Dermis blood vessel endothelial cell (primary cell): ENCODE results near the gene POLR3B. TPM values are rescaled to one million over a fixed set of nuclear protein-coding genes. Genes with fewer than 3 reads are reported as not detected.
"Not testable (repeated sequence)": the region's sequence is repeated elsewhere in the genome, so short reads cannot be mapped to it uniquely, and the experiment has no call there.

Source experiments
- DNase-seq: peaks from one replicate; pipeline ENCODE4 v3.0.0; 2010
- total RNA-seq: library from RNA; depleted of rRNA; stranded (reverse); fragments of >200 nt; gene quantifications from 2 replicates; pipeline ENCODE4 v1.2.3, GENCODE V29; 2014

Gene POLR3B
- total RNA-seq, 1 donor from 2014 or later = 7.8 TPM

DNA sequence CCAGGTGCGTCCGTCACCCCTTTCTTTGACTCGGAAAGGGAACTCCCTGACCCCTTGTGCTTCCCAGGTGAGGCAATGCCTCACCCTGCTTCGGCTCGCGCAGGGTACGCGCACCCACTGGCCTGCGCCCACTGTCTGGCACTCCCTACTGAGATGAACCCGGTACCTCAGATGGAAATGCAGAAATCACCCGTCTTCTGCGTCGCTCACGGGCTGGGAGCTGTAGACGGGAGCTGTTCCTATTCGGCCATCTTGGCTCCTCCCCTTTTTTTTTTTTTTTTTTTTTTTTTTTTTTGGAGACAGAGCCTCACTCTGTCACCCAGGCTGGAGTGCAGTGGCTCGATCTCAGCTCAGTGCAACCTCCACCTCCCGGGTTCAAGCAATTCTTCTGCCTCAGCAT, 120.1 kb downstream of the POLR3B start:
- not testable (repeated sequence) for DNase-seq

DNA sequence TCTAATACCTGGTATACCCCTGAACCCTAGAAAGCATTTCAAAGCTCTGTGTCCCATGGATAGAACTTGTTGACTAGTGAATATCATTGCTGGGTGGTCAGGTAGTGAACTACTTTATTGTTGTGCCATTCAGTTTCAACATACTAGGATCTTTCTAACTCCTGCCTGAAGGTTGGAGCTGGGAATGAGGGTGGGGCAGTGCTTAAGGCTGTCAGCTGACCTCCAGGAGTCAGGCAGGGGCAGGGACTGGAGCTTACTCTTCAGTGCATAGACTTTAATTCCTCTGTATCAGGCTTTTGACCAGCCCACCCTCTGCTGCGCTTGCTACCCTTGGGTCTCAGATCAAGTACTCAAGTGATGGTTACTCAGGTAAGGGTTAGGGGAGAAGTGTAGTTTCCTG, 122.7 kb downstream of the POLR3B start:
- no peak for DNase-seq

DNA sequence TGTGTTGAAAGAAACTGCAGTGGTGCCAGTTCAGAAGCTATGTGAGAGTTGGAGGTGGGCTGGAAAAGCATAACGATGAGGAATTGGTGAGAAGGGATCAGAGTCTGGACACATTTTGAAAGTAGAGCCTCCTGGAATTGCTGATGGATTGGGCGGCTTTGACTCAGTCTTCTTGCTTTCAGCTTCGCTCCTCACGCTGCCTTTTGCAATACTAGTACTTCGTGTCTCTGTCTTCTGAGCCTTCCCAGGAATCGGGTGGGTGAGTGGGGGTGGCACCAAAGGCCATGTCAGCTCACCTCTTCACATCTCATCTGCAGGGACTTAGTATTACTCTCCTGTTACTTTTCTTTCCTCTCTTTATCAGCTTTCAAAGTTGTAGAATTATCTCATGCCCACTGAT, 123.7 kb downstream of the POLR3B start:
- no peak for DNase-seq

DNA sequence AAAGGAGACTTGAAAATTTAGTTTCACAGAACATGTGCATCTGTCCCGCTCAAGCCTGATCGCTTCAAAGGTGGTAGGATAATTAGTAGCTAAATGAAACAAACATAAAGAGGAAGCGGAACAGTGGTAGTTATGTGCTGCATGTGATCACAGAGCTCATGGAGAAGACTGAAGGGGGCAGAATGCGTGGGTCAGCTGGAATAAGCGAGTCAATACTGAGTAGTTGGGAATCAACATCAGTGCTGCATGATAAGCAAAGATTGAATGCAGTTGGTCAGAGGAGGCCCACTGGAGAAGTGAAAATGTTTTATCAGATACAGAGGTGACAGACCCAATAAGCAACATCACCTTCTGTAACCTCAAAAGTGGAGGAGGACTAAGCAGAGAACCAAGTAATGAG, 130.1 kb downstream of the POLR3B start:
- no peak for DNase-seq

DNA sequence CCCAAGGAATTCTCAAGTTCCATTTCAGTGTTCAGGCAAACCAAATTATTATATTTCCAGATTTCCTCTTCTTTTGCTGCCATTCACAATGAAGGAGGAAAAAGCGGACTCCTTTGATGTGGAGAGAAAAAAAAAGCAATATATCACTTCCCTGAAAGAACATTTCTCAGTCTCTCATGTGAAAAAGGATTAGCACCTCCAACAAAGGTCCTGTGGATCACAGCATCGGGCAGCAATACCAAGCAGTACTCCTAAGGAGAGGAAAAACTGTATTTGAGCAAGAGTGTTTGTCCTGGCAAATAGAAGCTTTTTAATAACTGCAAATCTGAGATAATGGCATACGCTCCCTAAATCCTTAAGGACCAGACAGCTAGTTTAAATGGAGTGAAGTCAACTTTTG, 131.3 kb downstream of the POLR3B start:
- DNase-seq = no peak

DNA sequence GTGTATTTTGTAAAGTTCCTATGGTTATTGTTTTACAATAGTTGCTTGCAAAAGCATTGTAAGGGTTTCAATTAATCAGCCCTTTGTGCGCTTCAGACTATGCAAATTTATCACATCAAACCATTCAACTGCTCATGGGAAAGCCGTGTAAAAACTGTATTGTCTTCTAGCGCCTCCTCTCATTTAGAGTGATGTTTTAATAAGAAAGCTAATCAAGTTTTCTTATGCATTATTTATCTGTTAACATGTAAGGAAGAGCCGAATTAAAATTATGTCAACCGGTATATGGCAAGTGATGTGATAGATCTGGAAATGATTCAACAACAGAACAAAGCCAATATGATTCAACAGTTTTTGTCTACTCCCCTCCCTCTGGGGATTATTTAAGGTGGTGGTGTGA, 132.7 kb downstream of the POLR3B start:
- no peak for DNase-seq

DNA sequence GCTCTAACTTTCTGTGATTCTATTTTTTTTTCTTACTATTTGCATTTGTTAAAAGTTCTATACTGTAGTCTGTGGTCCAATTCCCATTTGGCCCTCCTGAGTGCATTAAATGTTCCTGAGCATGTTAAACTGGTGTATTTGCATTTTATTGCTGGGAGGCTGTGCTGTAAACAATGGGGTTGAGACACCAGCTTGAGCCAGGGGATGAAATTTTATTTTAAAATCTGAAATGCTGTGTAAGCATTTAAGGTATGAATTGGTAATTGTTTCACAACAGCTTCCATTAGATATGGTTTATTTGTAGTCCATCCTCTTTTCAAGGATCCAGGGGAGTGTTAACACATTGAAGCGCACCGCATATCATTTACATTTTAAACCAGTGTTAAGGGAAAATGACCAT, 135.3 kb downstream of the POLR3B start:
- no peak for DNase-seq

DNA sequence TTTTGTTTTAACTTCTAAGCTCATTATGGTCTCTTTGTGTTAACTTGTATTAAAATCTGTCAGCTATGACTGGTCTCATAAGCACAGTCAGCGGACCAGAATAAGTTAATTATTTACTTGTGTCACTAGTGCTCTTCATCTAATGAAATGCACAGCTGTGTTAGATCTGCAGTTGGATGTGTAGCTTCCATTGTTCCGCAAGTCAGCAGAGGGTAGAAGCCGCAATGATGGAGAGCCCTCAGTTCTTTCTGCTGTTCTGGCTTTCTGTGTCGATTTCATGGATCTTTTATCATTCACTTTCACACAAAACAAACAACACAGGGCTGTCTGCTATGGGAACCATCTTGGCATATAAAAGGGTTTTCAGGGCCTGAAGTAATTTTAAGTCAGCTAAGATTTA, 136.0 kb downstream of the POLR3B start:
- DNase-seq = no peak

DNA sequence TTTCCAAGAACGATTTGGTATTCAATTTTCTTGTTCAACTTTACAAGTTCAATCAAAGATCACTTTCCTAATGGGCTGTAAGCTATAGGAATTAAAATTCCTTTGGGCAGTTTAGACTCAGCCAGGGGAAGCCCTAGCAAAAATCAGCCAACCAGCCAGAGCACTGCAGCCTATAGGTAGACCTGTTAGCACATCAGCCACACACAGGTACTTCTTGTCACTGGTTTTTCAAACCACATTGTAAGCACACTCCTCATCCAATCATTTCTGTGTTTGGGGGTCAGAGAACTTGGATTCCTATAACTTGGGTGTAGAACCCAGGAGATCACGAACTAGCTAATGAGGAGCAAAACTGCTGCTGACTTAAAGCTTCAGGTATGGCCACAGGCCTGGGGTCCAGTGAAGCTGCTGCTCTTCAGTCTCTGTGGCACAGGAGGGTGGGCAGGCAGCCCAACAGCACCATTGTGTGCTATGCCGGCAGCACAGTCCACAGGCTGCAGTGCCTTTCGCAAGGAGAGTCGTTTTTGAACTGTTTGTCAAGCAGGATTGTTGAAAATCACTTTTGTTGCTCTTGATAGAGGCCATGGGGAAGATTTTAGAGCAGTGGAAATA, 137.9 kb downstream of the POLR3B start:
- DNase-seq = no peak

DNA sequence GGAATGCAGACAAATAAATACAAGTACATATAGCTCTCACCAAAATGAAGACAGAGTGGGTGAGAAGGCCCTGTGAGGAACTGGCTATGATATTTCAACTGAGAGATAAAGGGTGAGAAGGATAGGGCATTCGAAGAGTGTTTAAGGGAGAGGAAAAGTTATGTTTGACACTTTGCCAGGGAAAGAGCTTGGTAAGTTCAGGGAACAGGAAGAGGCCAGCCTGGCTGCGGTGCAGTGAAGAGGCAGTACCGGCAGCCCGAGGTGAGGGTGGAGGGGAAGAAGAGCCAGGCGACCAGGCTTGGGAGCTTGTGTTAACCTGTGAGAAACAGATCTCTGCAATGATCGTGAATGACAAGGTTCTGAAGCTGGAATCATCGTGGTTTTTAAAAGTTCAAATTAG, 140.5 kb downstream of the POLR3B start:
- peak; percentile 71 for DNase-seq

DNA sequence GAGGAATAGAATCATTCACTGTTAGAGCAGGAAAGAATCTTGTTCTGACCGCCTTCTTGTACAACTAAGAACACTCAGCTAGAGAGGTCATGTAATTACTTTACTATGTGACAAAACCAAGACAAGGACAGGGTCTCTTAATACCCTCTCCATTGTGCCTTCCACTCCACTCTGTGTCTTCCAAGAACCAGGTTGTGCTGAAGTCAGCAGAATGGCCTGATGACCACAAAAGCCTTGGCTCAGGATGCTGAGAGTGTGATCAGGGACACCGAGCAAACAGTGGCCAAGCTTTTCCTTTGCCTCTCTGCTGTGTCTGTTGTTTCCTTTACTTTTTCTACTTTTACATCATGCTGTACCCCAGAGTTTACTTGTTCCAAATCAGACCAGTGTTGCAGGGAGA, 142.1 kb downstream of the POLR3B start:
- no peak for DNase-seq

DNA sequence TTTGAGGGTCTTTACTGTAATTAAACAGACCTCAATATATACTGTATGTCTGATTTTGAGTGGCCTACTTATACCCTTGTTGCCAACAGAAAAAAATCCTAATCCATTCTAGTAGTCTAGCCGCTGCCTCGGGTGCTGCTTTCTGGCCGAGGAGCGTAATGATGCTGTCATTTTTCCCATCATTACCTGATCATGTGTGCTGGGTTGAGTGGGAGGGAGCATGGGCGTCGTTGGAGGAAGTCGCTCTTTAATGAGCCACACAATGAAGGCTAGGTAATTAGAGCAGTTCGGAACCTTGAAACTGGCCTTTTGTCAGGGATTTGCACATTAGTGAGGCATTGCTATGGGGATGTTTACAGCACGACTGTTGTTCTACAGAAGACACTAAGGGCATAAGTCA, 149.1 kb downstream of the POLR3B start:
- no peak for DNase-seq

DNA sequence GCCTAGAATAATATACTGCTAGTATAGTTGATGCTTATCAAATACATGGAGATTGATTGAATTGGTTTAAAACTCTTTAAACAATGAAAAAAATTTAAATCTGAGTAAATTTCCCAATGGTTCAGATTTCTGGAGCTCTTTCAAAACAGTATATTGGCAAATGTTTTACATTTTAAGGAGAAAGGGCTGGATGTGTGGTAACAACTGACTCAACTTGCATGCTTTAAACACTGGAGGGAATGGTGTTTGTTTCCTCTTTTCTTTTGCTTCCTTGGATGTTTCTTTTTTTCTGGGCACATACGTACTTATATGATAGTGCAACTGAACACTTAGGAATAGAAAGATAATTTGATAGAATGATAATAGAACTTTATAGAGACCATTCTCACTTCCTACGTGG, 151.4 kb downstream of the POLR3B start:
- no peak for DNase-seq

DNA sequence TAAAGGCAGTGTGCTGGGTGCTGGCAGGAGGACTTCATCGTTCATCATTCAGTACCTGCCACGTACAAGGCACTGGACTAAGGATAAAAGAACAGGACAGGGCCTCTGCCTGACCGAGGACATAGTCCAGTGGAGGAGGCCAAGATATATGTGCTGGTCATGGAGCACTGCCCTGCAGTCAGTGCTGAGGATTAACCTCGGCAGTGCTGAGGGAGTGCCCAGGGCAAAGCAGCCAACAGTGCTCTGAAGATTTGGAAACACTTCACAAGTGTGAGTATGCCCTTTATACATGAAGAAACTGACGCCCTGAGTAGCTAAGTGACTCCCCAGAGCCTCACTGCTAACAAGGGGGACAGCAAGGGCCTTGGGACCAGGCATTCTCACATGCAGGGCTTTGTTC, 153.8 kb downstream of the POLR3B start:
- DNase-seq = no peak

DNA sequence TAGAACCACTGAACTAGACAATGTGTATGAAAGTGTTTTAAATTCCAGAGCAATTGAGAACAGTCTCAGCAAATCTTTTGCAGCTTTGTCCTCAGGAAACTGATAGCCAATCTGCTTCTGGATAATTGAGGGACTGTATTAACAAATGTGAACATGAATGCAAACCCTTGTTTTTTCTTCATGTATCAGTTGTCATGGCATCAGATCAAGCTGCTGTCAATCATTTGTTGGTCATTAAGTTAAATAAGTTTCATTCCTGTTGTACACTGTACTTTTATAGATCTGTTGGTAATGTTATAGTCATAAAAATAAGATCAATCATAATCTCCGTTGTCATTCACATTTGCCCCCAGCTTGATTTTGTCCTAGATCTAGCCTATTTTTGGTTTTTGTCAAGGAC, 159.8 kb downstream of the POLR3B start:
- DNase-seq = no peak

DNA sequence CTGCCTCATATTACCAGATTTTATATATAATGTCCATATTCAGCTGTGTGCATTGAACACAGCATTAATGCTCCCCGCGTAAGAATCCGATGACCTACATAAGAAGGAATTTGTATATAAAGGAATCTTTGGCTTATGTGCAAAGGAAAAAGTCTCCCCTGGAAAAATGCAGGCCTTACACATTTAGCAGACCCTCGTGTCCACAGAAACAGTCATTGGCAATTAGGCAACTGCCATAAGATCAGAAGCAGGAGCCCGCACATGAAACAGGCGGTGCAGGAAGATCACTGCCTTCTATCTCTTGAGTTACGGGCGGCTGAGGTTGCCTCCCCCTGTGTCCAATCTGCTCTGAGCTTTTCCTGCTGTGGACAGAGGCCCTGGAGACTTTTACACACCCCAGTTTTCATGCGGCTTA, 162.1 kb downstream of the POLR3B start:
- DNase-seq = no peak

DNA sequence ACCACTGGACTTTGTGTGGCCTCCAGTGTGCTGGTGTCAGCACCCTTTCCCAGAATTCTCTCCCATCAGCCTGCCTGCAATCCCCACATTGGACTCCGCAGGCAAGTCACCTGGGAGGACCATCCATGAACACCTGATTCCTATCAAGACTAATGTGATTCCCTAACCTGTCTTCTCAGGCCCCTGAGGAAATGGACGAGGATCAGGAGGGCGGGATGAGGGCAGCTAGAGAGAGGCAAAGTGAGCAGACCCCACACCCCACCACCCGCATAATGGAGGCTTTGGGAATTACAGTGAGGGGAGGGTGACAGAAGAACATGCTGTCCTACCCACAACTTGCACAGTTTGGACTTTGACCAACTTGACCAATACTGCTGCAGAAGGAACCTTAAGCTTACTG, 164.4 kb downstream of the POLR3B start:
- no peak for DNase-seq

DNA sequence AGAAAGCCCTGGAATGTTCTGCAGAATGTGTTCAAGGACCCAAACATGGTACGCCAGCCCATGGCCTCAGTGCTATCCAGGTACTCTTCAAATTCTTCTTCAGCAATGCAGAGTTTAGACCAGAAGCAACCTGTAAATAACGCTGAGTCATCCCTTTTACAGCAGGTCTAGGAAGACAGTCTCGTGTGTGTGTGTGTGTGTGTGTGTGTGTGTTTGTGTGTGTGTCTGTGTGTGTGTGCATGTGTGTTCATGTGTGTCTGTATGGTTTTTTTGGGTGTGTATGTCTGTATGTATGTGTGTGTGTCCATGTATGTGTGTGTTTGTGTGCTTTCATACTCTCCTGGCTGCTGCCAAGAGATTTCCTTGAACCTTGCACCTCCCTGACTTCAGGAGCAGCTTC, 165.2 kb downstream of the POLR3B start:
- no peak for DNase-seq

DNA sequence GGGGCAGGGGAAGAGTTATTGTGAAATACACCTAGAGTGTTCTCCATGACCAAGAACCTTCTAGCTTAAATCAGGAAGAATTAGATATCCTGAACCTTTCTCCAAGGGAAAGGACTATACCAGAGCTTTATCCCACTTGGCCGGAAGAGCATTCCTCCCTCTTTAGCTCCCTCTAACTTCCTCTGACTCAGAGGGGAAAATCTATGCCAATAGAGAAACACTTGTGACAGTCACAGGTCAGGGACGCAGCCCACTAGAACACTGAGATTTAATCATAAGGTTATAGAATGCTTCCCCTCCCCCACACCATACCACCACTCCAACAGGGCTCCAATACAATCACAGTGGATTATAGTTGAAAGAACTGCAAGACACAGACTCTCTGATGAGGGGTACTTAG, 169.8 kb downstream of the POLR3B start:
- DNase-seq = peak; percentile 16

DNA sequence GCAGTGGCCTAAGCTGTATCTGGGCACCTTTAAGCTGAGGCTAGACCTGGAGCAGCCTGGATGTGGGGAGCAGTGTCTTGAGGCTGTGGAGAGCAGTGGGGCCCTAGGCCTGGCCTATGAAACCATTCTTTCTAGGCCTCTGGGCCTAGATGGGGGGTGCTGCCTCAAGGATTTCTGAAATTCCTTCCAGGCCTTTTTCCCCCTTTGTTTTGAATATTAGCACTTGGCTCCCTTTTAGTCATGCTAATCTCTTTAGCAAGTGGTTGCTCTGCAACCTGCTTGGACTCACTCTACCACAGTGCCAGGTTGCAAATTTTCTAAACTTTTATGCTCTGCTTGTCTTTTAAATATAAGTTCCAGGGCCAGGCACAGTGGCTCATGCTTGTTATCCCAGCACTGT, 183.7 kb downstream of the POLR3B start:
- no peak for DNase-seq

DNA sequence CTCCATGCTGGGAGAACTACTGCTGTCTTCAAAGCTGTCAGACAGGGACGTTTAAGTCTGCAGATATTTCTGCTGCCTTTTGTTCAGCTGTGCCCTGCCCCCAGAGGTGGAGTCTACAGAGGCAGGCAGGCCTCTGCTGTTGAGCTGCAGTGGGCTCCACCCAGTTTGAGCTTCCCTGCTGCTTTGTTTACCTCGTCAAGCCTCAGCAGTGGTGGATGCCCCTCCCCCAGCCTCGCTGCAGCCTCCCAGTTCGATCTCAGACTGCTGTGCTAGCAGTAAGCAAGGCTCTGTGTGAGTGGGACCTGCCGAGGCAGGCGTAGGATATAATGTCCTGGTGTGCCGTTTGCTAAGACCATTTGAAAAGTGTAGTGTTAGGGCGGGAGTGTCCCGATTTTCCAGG, 193.9 kb downstream of the POLR3B start:
- no peak for DNase-seq

DNA sequence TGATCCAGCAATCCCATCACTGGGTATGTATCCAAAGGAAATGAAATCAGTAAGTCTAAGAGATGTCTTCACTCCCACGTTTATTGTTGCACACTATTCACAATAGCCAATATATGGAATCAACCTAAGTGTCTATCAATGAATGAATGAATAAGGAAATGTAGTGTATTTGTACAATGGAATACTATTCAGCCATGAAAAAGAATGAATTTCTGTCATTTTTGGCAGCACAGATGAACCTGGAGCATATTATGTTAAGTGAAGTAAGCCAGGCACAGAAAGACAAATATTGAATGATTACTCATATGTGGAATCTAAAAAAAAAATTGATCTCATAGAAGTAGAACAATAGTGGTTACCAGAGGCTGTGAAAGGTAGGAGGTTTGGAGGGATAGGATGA, 194.7 kb downstream of the POLR3B start:
- no peak for DNase-seq
